ENCODE results near the gene PHOX2B. TPM values are rescaled to one million over a fixed set of nuclear protein-coding genes. Genes with fewer than 3 reads are reported as not detected.

PHOX2B gene
- total and polyA plus RNA-seq, 9 of the 15 experiments (the other 6 are each of a cell fraction or from before 2014, with no cell fraction given): not detected

DNA sequence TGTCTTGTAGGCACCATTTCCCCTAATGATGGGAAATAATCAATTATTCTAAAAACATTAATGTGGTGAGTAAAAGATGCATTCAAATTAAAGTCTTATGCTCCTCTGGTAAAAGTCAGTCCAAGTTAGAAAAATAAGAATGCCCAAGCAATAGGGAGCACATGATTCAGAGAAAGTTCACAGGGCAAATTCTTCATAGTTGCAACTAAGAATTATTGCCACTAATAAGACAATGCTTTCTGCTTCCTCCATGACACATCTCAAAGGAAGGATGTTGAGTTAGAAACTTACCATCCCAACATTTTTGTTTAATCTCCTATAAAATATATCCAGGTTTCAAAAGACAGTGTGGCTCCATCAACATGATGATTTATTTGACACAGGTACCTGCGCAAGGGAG is 26.3 kb downstream of the PHOX2B start:
- WGBS (ENCODE audit: insufficient coverage, low coverage, missing lambda C conversion rate): 0% methylated on average over 1 of the region's 1 CpG
- Histone ChIP-seq H3K27ac (ENCODE audit: extremely low read depth, low read depth, low read length) (no peak overlapping the region), H3K79me2 (ENCODE audit: control insufficient read depth, insufficient read depth, low read length) (no peaks in the 10 kb centered on the region), H3K4me1 (replicated peaks in 1 of 2; ENCODE audit: control insufficient read depth in 2 of 2, insufficient read depth in 2 of 2, low read length in 2 of 2) (no peaks in the 10 kb centered on the region), H3K36me3 (ENCODE audit: control insufficient read depth, insufficient read depth, low read length) (no peaks in the 10 kb centered on the region), H3K9ac (ENCODE audit: insufficient read depth in 1 of 2, low read depth in 2 of 2, low read length in 2 of 2) (no peak overlapping the region), H3K9me3 (replicated peaks; ENCODE audit: control insufficient read depth, insufficient read depth, low read depth, low read length) (no peaks in the 10 kb centered on the region), H3K27me3 (ENCODE audit: control insufficient read depth in 2 of 2, insufficient read depth in 2 of 2, low read length in 2 of 2) (no peaks in the 10 kb centered on the region), H2AFZ (ENCODE audit: low read depth, low read length) (no peak overlapping the region), H3K9me1 (ENCODE audit: control insufficient read depth, insufficient read depth, low read length) (no peaks in the 10 kb centered on the region), H3K4me3 (no peak overlapping the region), H3K4me2 (ENCODE audit: insufficient read depth, low read length) (no peak overlapping the region), H4K20me1 (replicated peaks; ENCODE audit: control insufficient read depth, insufficient read depth, low read length) (no peaks in the 10 kb centered on the region)
- ChIA-PET POLR2A (no interaction called here), CTCF (ENCODE audit: low intra/inter-chr PET ratio) (no interaction called here)
- FAIRE-seq: no peak
- ATAC-seq: no peak
- no TSS peak for BruUV-seq (replicated peaks)
- TF ChIP-seq ZNF778 (CRISPR knock-in tag; IDR thresholded peaks at IDR 0.05) (no peak), RCOR1 (IDR thresholded peaks at IDR 0.05; ENCODE audit: borderline replicate concordance in 1 of 2, low read depth in 2 of 2, low read length in 2 of 2) (no peak), HDGF (IDR thresholded peaks at IDR 0.05) (no peak), NONO (IDR thresholded peaks at IDR 0.05; ENCODE audit: low read depth in 2 of 2, low read length in 1 of 2) (no peak), TFAM (CRISPR knock-in tag; conservative IDR thresholded peaks at IDR 0.05) (no peak), FUS (optimal IDR thresholded peaks at IDR 0.05; ENCODE audit: low read depth, low read length) (no peak), MEIS2 (IDR thresholded peaks at IDR 0.05; ENCODE audit: partially characterized antibody) (no peak), MAFF (IDR thresholded peaks at IDR 0.05; ENCODE audit: low read length) (no peak), TRIM24 (IDR thresholded peaks at IDR 0.05) (no peak)
- TF ChIP-seq, protein P1, sequence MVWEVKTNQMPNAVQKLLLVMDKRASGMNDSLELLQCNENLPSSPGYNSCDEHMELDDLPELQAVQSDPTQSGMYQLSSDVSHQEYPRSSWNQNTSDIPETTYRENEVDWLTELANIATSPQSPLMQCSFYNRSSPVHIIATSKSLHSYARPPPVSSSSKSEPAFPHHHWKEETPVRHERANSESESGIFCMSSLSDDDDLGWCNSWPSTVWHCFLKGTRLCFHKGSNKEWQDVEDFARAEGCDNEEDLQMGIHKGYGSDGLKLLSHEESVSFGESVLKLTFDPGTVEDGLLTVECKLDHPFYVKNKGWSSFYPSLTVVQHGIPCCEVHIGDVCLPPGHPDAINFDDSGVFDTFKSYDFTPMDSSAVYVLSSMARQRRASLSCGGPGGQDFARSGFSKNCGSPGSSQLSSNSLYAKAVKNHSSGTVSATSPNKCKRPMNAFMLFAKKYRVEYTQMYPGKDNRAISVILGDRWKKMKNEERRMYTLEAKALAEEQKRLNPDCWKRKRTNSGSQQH (CRISPR knock-in tag; IDR thresholded peaks at IDR 0.05): no peak
- TF ChIP-seq, protein P2, sequence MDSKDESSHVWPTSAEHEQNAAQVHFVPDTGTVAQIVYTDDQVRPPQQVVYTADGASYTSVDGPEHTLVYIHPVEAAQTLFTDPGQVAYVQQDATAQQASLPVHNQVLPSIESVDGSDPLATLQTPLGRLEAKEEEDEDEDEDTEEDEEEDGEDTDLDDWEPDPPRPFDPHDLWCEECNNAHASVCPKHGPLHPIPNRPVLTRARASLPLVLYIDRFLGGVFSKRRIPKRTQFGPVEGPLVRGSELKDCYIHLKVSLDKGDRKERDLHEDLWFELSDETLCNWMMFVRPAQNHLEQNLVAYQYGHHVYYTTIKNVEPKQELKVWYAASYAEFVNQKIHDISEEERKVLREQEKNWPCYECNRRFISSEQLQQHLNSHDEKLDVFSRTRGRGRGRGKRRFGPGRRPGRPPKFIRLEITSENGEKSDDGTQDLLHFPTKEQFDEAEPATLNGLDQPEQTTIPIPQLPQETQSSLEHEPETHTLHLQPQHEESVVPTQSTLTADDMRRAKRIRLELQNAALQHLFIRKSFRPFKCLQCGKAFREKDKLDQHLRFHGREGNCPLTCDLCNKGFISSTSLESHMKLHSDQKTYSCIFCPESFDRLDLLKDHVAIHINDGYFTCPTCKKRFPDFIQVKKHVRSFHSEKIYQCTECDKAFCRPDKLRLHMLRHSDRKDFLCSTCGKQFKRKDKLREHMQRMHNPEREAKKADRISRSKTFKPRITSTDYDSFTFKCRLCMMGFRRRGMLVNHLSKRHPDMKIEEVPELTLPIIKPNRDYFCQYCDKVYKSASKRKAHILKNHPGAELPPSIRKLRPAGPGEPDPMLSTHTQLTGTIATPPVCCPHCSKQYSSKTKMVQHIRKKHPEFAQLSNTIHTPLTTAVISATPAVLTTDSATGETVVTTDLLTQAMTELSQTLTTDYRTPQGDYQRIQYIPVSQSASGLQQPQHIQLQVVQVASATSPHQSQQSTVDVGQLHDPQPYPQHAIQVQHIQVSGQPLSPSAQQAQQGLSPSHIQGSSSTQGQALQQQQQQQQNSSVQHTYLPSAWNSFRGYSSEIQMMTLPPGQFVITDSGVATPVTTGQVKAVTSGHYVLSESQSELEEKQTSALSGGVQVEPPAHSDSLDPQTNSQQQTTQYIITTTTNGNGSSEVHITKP (IDR thresholded peaks at IDR 0.05; ENCODE audit: partially characterized antibody): no peak
- in situ Hi-C loops (cut with MboI): no loop called here
- intact Hi-C loops (cut with micrococcal nuclease): no loop called here
- DNase-seq (ENCODE audit: extremely low read depth in 1 of 4, low spot score in 3 of 4): no peak
